NCI-H345 (cell line): ENCODE measurements around the gene RPS21.

ENCODE experiments used
- DNase-seq: peaks from one replicate; lab custom pipeline; 2025; lab: John Stamatoyannopoulos, UW

The RPS21 gene

DNA sequence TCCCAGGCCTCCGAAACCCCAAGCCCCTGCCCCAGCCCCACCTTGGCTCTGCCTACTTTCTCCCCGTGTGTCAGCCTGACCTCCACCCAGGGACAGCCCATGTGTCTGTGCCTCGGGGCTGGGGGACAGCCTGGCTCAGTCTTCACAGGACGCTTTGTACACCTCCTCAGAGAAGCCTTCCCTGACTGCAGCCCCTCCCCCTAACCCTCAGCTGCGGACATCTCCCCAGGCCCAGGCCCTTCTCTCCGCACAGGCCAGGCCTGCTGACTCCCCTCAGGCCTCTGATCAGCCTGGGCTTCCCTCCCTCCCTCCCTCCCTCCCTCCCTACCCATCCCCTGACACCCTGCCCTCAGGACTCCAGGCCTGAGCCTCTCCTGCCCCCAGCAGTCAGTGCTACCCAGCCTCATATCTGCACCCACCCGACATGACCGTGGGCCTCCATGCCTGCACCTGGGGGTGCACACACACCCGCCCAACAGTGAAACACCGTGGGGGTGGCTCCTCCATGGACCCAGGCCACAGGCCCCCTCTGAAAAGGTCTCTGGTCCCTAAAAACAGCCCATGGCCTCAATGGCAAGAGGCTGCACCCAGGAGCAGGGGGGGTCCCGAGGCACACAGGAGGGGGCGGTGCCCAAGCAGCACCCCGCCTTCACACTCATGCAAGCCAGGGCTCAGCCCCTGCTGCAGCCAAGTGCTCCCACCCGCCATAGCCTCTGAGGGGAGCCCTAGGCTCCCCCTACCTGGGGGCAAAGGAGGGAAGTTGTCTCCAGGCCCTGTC lies 32.7 kb upstream of the RPS21 start:
- no peak for DNase-seq

DNA sequence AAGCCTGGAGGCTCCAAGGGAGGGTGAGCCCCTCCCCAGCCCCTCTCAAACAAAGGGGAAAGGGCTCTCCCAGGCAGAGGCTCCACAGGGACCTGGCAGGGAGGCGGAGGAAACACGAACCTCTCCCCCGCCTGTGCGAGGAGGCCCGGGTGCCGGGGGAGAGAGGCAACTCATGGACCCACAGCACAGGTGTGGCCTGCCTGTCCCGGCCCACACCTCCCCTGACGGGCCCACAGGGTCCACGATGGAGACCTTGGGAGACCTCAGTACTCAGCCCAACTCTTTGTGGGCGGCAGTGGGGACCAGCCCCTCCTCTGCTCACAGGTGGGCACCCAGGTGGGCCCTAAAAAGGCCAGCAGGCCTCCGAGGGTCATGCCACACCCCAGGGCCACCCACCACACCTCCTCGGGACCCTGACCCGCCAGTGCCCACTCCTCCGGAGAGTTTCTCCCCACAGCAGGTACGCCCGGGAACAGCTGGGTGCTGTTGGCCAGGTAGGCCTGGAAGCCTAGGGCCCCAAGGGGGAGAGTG lies 32.0 kb upstream of the RPS21 start:
- DNase-seq, result peak; percentile 74

DNA sequence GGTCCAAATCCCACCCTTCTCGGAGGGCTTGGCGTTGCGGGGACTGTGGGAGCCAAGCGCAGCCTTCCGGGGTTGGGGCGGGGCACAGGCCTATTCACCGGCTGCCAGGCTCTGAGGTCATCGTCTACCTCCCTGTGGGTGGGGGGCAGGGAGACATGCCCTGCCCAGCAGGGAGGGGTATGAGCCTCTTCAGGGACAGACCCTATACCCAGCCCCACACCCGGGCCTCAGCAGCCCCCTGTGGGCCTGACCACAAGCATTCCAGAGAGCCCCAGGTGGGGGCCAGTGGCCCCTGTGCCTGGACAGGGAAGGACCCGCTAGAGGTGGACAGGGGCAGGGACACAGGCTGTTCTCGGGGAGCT lies 31.4 kb upstream of the RPS21 start:
- peak; percentile 65 for DNase-seq

DNA sequence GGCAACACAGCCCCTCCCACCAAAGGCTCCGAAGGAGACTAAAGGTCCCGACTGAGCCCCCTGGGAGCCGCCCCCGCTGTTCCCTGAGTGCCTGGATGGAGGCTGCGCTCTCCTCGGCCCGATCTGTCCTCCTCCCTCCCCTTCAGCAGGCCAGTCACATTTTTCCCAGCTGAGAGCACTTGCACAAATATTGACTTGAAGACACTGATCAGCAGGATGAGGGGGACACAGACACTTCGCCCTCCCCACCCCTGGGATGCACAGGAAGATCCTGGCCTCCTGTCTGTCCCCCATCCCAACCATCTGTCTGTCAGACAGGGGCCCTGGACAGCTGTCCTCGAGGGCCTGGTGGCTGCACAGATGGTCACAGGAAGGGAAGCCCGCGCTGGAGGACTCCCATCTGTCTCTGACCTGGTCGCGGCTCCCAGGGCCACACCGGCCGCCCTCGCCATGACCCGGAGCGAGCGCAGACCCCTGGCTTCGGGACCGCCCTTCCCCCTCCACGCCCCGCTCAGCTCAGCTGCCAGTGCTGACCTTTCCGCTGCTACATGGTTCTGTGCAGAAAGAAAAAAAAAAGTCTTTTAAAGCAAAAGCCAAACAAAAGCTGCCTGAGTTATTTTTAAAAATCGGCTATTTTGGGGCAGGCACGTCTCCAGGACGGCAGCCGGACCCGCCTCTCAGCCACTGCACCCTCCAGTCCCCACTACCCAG lies 30.9 kb upstream of the RPS21 start:
- peak; percentile 48 for DNase-seq

DNA sequence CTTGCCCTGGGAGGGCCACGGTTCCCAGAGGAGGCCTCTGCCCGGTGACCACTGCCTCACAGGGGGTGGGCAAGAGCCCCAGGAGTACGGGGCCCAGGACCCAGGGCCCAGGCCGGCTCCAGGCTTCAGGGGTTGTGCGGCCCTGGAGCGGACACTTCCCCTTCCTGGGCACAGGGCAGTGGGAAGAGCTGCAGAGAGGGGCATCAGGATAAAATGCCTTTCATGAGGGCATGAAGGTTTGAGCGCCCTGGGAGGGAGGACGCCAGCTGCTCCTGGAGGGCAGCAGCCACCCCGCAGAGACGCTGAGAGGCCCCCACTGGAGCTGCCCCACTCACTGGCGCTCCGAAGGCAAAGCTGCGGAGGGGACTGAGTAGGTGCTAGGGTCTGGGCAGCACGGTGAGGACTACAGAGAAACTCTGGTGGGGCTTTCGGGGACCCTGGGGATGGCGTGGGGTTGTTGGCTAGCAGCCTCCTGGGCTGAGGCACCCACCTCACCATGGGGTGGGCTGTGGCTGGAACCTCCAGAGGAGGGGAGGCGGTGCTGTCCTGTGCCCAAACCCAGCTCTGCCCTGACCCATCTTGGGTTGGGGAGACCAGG lies 30.2 kb upstream of the RPS21 start:
- DNase-seq, result peak; percentile 68

DNA sequence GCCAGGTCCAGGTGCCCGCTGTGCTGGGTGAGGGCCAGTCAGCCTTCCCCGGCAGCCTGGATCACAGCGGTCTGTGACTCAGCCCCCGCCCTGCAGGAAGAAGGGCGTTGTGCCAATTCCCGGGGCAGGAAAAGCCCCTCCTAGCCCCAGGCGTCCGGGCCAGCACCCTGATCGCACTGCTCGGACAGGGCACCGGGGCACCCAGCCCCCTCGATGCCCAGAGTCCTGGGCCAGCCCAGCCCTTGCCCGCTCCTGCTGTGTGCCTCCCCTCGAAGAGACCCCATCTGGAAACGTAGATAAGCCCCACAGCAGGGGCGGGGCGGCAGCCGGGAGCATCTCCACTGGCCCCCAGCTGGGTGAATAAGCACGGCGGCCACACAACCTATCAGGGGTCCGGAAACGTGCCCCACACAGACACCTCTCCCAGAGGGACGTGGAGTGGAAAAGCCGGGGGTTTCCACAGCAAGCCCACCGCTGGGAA lies 29.7 kb upstream of the RPS21 start:
- peak; percentile 73 for DNase-seq

DNA sequence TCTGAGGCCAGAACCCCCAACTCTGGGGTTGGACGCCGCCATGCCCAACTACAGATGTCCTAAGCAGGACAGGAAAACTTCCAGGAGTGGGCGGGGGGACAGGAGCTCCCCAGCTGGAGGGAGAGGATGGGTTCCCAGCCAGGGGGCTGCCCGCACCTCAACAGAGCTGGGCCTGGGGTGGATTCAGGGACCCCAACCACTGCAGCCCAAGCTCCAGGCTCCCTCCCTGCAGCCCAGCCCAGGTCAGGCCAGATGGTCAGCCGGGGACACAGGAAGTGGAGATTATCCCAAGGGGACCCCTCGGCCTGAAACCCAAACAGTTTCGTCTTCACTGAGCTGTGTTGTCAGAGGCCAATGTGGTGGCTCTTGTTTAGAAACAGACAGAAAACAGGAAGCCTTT lies 29.2 kb upstream of the RPS21 start:
- no peak for DNase-seq

DNA sequence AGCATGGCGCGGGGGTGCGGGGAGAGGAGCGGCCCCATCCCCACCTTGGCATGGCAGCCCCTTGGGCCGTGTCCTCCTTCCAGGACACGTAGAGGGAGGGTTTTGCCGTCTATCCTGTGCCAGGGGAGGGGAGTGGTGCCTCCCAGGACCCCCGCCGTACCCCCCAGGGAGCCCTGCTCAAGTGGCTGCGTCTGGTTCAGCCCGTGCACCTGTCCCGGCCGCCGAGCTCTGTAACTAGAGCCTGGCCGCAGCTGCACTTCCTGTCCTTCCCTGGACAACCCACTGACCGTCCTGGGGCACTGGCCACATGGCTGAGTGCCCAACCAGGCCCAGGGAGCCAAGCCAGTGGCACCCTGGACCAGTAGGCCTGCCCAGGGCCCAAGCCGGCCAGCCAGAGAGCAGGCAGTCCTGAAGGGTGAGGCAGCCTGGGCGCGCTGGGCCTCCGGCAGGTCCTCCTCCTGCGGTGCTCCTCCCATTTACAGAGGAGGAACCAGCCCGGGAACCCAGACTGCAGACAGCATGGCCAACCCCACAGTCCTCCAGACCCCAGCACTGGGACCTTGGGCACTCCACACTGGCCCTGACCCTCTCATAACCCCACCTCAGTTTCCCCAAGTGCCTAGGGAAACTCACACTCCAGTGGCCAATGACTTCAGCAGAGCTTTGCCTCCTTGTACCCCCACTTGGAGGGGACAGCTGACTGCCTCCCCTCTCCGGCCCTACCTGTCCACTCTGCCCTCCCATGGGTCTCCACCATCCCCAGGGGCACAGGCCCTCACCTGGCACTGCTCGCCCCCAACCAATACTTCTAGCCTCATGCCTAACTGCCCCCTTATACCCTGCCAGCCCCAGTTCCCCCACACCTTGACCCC lies 28.5 kb upstream of the RPS21 start:
- peak; percentile 56 for DNase-seq

DNA sequence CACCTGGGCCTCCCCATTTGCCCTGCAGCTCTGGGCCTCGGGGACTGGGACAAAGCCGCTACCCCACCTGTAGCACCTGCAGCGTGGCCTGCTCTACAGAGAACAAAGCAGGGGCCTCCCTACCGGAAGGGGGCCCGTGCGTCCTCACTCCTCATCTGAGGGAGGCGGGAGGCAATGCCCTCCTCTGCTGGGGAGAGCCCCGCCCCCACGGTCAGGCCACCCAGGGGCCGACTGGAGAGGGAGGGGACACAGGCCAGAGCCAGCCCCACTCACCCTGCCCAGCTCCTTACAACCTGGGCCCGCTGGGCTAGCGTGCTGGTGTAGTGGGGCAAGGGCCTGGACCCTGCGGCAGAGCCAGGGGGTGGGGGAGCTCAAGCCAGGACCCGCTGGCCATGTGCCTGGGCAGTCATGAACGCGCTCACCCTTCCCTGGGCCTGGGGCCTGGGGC lies 27.8 kb upstream of the RPS21 start:
- peak; percentile 59 for DNase-seq

DNA sequence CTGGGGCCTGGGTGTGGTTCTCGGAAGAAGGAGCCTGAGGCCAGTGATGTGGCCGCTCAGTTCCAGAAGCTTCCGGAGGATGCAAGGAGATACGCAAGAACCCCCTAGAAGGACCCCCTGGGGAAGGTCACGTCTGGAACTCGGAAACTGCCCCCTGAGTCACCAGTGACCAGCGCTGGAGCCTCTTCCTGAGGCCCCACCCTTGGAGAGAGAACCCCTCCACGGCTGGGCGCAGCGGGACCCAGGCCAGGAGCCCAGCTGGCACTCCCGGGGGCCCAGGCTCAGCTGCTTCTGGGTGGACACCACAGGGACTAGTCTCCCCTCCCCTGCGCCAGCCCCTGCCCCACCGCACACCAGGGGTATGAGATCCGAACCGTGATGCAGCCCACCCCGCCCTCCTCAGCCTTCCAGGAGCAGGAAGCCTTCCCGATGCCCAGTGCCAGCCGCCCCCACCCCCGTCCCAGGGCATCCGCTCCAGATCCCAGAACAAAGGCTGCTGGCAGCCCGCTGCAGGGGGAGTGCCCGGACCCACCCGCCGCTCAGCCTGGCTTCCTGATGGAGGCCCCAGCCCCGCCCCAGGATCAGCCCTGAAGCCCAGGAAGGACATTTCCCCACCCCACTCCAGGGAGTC lies 27.3 kb upstream of the RPS21 start:
- no peak for DNase-seq

DNA sequence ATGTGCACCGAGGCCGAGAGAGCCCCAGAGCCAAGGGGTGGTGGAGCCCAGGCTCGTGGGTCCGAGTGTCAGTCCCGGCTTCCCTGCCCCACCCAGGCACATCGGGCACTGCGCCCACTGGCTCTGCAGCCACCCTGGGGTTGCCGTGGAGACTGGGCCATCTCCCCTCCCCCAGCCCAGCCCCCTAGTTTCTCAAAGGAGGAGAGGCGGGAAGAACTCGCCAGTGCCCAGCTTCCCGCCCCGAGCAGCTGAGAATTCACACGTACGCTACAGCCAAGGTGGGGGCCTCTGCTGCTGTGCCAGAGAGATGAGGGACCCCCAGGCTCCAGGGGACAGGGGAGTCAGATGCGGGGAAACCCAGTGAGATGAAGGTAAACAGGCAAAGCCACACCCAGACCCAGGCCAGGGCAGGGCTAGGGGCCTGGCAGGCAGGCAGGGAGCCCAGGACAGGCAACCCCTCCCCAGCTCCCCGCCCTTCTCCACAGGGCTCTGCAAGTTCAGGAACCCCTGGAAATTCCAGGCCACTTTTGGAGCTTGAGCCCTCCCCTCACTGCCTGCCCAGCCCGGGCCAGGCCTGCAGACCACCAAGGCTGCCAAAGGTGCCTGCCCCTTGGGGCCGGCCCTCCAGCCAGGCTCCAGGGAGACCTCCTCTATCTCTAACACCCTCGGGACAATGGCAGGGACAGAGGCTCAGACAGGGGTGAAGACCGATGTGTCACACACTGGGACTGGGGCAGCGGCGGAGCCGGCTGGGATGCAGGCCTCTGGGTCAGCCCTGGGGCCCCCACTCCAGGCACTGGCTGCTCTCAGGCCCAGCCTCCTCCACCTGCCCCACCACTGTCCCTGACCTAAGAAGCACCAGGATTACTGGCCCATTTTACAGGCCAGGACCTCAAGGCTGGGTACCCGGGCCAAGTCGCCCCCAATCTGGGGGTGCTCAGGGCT lies 25.8 kb upstream of the RPS21 start:
- DNase-seq, result peak; percentile 28

DNA sequence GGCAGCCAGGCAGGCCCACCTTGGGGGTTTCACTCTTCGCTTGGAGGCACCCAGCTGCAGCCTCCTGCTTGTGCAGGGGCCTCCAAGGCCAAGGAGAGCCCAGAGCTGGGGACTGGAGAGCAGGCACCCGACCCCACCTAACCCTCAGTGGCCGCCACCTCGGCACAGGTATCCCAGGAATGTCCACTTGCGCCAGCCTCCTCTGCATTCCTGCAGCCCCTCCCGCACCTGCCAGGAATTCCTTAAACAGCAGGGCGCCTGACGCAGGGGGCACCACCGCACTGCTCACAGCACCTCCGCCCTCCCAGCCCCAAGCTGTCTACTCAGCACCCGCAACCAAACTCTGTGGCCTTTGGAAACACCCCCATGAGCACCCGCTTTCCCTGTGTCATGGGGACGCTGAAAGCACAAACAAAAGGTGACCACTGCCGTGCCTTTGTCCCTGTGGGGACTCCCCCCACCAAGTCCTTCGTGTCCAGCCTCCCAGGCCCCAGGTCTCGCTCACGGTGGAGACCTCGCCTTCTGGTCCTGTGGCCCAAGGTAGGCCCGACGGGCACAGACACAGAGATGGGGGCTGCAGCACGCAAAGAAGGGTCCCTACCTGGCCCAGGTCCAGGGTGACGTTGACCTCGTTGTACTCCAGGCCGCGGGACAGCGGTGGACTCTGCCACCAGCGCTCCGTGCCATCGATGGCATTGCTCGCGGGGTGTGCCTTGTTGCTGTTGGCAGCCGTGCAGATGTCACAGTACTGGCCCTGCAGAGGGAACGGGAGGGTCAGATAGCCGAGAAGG lies 24.9 kb upstream of the RPS21 start:
- DNase-seq, result no peak

DNA sequence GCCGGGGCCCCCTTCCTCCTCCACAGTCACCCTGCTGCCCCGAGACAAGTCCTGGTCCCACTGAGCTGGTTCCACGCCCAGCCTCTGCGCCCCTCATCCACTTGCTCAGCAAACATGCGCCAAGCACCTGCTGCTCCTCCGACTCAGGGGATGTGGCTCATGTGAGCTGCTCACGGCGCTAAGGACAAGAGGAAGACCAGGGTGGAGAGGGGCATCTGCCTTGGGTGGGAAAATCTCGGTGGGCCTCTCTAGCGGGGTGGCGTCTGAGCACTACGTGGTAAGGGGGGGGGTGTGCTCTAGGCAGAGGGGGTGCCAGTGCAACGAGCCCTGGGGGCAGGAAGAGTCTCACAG lies 24.3 kb upstream of the RPS21 start:
- DNase-seq, result no peak

DNA sequence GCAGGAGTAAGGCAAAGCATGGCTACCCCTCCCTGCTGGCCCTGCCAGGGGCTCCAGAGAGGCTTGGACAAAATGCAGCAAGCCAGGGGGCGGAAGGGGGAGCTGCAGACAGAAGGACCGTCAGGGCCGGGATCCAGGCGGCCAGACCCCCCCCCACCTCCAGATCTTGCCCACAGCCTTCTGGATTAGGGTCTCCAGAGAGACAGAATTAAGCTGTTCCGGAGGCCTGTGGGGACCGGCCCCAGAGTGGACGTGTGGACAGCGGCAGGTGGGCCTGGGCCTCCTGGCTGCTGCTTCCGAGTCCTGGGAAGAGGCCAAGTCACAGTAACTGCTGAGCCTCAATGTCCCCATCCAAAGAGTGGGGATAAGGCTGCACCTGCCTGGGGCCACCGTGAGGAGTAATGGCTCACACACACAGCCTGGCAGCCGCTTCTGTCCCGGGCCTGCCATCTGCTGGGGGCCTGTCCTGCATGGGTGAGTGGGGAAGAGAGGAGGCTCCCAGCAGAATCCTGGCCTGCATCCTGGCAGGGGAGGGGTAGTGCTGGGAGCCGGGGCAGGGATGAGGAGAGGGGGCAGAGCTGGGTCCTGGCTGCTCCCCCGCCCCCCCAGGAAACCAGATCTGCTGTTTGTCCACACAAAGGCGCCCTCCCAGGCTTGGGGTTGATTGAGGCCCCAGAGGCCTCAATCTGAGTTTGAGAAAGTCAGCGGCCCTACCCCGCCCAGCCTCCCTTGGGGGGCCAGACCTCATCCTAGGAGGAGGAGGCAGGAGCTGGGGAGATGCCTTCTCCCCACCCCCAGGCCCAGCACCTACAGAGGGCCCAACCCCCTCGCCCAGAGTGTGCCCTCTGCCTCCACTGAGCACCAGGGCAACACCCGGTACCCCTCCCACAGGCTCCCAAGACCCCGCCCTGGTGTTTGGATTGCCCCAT lies 23.6 kb upstream of the RPS21 start:
- no peak for DNase-seq

DNA sequence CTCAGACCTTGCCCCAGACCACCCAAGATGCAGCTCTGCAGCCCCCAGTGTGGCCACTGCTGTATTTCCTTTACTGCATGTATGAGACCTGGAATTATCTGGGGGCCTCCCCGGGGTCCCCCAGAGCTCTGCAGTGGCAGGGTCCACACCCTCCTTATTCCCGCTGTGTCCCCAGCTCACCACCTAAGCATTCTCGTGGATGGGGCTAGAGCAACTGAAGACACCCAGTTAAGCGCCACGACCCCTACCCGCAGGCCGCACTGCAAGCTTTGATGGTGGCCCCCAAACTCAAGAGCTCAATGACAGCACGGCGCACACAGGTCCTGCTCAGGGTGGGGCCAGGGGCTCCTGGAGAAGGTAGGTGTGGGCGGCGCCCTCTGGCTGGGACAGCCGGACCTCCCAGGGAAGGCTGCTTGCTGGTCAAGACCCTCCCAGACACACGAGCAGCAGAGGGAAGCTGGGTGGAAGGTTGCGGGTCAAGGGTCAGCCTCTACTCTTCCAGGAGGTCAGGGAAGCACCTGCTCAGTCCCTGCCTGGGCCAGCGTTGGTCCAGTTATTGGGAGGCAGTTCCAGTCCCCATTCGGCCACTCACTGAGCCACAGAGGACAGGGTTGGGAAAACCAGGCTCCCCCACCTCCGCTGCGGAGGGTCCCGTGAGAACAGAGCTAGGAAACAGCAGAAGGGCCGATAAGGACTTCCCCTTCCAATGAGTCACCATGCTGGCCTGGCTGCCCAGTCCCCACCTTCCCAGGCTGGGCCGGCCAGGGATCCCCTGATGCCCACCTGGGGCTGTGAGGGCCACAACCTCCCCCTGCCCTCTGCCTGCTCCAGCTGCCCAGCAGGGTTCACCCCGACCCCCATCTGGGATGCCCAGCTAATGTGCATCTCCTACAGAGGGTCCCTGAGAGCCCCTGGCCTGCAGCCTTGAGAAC lies 22.7 kb upstream of the RPS21 start:
- DNase-seq, result no peak

DNA sequence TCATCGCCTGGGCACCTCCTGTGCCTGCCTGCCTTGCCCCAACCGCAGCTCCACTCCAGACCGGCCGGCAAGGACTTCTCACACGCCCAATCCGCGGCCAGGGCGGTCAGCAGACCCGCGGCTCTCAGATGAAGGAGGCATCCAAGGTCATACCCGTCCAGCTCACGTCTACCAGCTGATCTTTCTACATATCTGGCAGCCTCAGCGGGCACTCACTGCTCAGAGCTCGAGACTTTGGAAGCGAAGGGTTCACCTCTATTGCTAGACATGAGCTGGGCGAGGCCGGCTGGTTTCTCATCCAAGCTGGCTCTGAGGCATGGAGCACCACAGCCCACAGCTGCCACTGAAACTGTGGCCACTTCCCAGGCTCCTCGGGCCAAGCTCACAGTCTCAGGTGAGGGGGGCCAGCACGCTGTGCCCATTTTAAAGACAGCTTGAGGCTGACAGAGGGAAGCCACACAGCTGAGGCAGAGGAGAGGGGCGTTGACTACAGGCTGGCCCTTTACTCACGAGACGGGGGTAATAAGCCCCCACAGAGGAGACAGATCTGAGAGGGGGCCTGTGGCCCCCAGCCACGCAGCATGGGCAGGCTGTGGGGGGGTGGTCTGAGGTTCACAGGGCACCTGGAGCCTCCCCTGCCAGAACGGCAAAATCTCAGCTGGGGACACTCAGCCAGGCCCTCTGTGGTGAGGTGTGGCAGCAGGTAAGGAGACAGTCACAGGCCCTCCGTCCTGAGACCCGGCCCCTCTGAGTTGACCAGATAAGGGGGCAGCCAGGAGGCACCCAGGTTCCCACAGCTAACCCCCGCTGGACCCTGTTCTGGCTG lies 21.8 kb upstream of the RPS21 start:
- no peak for DNase-seq
